C4-2B (cell line): Measurements from ENCODE around the gene NEURL2.

Experiments used
- H3K27ac ChIP-seq: fragments of 450-650 bp; 2 replicates; pipeline ENCODE4 v1.5.1; 2017
- ZFX ChIP-seq: fragments of 450-650 bp; IDR thresholded peaks from 2 replicates; pipeline ENCODE4 v1.6.1; 2017
- TF ChIP-seq, protein P1 (sequence below): fragments of 450-650 bp; conservative IDR thresholded peaks from 2 replicates; pipeline ENCODE4 v1.5.1; 2017; ENCODE audit warnings: mild to moderate bottlenecking

The NEURL2 gene

DNA sequence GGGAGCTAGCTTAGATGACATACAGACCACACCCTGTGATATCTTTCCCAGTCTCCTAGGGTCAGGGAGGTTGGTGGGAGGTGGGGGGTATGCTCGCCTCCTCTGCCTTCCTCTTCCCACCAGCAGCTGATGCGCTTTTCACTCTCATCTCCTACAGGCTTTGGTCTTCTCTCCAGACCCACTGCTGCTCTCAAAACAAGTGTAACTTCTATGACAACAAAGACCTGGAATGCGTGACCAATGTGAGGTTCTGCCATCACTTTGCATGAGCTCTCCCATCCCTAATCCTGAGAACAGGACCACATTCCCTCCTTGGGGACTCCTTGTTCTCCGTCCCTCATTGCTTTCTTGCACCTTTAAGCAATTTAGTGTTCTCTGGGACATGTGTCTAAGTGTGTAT, 2.8 kb upstream of the NEURL2 start:
- TF ChIP-seq, protein P1, sequence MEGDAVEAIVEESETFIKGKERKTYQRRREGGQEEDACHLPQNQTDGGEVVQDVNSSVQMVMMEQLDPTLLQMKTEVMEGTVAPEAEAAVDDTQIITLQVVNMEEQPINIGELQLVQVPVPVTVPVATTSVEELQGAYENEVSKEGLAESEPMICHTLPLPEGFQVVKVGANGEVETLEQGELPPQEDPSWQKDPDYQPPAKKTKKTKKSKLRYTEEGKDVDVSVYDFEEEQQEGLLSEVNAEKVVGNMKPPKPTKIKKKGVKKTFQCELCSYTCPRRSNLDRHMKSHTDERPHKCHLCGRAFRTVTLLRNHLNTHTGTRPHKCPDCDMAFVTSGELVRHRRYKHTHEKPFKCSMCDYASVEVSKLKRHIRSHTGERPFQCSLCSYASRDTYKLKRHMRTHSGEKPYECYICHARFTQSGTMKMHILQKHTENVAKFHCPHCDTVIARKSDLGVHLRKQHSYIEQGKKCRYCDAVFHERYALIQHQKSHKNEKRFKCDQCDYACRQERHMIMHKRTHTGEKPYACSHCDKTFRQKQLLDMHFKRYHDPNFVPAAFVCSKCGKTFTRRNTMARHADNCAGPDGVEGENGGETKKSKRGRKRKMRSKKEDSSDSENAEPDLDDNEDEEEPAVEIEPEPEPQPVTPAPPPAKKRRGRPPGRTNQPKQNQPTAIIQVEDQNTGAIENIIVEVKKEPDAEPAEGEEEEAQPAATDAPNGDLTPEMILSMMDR, result no peak
- TF ChIP-seq ZFX, result no peak
- no peak overlapping the region for H3K27ac ChIP-seq

DNA sequence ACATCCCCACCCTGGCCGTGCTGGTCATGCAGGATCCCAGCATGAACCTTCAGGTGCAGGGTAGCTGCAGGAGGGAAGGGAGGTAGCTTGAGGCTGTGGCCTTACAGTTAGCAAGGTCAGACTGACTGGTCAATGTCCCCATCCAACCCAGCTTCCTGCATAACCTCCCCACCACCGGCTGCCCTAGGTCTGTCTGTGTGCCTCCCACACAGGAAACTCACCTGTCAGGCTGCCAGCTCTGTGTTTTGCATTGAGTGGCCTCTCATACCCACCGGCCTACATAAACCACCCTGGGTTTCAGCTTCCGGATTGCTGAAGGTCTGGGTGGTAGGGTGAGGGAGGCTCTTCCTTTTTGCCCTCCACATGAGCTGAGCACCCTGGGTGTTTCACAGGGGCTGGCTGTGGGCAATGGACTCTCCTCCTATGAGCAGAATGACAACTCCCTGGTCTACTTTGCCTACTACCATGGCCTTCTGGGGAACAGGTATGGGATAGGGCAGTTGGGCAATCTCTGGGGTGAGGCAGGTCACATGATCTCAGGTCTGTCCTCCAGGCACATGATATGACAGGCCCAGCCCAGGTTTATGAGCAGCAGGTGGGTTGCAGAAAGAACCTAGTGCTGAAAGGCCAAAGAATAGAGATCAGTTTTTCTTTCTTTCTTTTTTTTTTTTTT, 2.0 kb upstream of the NEURL2 start:
- TF ChIP-seq, protein P1, result no peak
- no peak for TF ChIP-seq ZFX
- H3K27ac ChIP-seq, result no peak overlapping the region

DNA sequence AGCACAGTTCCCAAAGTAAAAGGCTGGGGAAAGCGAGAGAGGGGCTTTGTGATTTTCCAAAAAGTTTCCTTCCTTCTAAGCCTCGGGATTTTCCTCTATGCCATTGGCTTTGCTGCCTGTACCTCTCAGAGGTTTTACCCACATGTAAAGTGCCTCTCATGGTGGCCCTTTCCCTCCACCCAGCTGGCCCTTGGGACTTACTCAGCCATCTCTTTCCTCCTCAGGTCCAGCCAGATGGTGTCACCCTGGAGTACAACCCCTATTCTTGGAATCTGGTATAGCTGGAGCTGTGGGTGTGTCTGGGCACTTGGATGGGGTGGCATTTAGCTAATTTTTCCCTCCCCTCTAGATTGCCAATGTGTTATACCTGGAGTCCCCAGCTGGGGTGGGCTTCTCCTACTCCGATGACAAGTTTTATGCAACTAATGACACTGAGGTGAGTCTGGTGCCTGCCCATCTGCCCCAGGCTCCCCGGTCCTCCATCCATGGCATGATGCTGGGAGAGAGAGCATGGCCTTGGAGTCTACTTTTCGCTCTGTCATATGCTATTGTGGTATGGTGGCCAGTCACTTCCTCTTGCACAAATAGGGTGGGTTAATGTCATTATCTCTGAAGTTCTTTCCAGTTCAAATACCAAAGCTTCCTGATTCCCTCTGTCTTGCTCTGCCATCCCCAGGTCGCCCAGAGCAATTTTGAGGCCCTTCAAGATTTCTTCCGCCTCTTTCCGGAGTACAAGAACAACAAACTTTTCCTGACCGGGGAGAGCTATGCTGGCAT, 1.2 kb upstream of the NEURL2 start:
- H3K27ac ChIP-seq, result peak overlapping the region; percentile 78; the same call in 1 of the 2 replicates
- no peak for TF ChIP-seq ZFX
- TF ChIP-seq, protein P1, result no peak

DNA sequence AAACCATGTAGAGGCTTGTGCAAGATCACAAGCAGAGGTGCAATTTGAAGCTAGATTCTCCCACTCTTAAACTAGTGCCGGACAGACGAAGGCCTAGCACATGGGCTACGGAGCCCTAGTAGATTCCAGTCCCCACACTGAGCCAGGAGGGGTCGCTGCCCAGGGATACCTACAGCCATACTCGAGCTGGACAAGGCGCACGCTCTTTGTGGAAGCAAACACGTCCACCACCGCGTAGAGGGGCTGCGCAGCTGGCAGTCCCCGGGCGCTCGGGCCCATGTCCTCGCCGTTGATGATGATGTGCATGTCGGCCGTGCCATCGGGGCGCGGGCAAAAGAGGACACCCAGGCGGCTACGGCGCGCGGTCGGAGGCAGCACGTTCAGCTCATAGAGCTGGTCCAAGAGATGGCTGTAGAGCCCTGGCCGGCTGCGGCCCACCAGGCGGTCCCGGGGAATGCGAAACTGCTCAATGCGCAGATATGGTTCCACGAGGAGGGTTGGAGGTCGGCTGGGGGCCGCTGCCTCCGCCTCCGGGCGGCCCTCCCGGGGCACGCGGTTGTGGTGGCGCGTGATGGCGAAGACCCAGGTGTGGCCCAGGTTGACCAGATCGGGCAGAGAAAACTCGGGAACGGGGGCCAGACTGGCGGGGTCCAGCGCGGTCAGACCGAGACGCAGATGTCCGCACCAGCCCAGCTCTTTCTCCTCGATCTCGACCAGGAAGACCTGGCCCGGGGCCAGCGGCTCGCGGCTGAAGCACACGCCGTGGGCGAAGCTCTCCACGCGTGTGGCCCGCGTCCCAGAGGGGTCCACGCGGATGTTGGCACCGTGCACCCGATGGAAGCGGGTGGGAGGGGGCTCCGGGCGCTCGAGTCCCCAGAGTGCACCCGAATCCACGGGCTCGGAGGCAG, 677 bp downstream of the NEURL2 start:
- H3K27ac ChIP-seq, result peak overlapping the region; percentile 78
- TF ChIP-seq, protein P1, result no peak
- no peak for TF ChIP-seq ZFX

DNA sequence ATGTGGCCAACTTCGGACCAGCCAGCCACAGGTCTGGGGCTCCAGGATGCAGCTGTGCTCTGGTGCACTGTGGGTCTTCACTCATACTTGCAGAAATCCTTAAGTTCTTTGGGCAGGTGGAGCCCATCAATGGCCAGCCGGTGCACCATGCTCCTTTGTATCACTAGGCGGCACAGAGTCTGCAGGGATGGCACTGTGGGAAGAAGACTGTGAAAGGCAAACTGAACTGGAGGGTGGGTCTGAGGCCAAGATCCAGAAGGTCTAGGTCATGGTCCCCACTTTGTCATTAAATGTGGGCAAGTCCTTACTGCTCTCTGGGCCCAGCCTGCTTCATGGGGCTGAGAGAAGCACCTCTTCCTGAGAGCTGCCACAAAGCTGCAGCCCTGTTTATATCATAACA, 2.3 kb downstream of the NEURL2 start:
- TF ChIP-seq, protein P1, result no peak
- no peak for TF ChIP-seq ZFX
- no peak overlapping the region for H3K27ac ChIP-seq

DNA sequence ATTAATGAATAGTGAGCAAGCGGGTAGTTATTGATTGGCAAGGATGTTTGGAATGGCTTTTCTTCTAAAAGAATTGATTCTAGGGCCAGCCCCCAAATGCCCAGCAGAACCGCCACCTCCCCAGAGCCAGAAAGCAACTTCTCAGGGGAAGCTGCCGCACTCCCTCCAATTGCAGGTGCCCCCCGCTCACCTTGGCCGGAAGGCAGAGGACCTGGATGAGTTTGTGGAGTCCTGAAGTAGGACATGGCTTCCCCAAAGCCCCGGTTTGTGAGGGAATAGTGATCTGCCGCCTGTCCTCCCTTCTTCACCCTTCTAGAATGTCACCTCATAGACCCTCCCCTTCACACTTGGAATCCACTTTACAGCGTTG, 3.7 kb downstream of the NEURL2 start, which contains the start of gene SPATA25:
Gene SPATA25 (minus strand): TSS at position 277 of the 370 bp plus-strand sequence. CDS start 32 bp downstream, at position 245.
- H3K27ac ChIP-seq, result no peak within 1 kb of the TSS
- TF ChIP-seq ZFX, result no peak
- TF ChIP-seq, protein P1, result no peak
